ENCODE data around the gene EXOC7.

DNA sequence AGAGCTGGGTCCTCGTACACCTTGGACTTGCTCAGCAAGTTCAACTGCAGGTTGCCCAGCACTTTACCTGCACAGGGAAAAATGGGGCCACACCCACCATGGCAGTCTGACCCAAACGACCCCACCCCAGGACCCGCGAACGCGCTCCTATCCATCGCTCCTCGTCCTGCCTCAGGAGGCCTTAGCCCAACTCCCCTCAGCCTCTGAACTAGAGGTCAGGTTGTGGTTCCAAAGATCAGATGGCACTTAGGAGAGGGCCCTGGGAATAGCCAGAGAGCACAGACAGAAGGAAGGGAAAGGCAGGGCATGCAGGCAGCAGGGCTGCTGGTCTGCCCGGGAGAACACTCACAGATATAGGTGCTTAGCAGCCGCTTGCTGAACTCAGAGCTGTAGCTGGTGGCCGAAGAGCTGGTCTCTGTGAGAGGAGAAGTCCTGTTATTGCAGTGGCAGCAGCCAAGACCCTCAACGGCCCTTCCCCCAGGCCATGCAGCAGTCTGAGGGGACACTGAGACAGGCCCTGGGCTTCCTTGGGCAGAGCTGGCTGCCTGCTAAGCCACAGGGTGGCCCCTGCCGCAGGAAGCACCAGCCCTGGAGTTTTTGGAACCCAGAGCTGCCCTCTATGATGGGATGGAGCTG is 17.7 kb downstream of the EXOC7 start:
- TF ChIP-seq, protein P1, sequence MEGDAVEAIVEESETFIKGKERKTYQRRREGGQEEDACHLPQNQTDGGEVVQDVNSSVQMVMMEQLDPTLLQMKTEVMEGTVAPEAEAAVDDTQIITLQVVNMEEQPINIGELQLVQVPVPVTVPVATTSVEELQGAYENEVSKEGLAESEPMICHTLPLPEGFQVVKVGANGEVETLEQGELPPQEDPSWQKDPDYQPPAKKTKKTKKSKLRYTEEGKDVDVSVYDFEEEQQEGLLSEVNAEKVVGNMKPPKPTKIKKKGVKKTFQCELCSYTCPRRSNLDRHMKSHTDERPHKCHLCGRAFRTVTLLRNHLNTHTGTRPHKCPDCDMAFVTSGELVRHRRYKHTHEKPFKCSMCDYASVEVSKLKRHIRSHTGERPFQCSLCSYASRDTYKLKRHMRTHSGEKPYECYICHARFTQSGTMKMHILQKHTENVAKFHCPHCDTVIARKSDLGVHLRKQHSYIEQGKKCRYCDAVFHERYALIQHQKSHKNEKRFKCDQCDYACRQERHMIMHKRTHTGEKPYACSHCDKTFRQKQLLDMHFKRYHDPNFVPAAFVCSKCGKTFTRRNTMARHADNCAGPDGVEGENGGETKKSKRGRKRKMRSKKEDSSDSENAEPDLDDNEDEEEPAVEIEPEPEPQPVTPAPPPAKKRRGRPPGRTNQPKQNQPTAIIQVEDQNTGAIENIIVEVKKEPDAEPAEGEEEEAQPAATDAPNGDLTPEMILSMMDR (IDR thresholded peaks at IDR 0.05 in 8 of 11, conservative IDR thresholded peaks at IDR 0.05 in 3 of 11), result no peak
- TF ChIP-seq POLR2A (IDR thresholded peaks at IDR 0.05) (no peak), POLR2AphosphoS5 (IDR thresholded peaks at IDR 0.05) (no peak)
